HG03442 (cell line): ENCODE results near the gene PPP6R2.

Source experiments
- ATAC-seq: cut with Tn5 transposase; IDR thresholded peaks from one replicate; pipeline ENCODE4 v1.9.1; 2021; ENCODE audit warnings: mild to moderate bottlenecking, moderate library complexity; ENCODE audit not compliant: unreplicated experiment

Gene PPP6R2

GRCh38 chr22:50464451-50464850, 121.3 kb downstream of the PPP6R2 start:
- no peak for ATAC-seq

- no peak for ATAC-seq
Measured at GRCh38 chr22:50465066-50465930, 122.2 kb downstream of the PPP6R2 start.

GRCh38 chr22:50467341-50467740, 124.2 kb downstream of the PPP6R2 start:
- ATAC-seq = no peak

- ATAC-seq = no peak
Measured at GRCh38 chr22:50467773-50468440, 124.8 kb downstream of the PPP6R2 start.

- ATAC-seq = no peak
Measured at GRCh38 chr22:50468626-50469025, 125.5 kb downstream of the PPP6R2 start.

GRCh38 chr22:50469377-50470305, 126.5 kb downstream of the PPP6R2 start:
- peak; percentile 40 for ATAC-seq

- ATAC-seq = no peak
Measured at GRCh38 chr22:50470491-50470890, 127.4 kb downstream of the PPP6R2 start.

- no peak for ATAC-seq
Measured at GRCh38 chr22:50471197-50471847, 128.2 kb downstream of the PPP6R2 start.

- ATAC-seq = no peak
Measured at GRCh38 chr22:50471962-50472361, 128.8 kb downstream of the PPP6R2 start.

- no peak for ATAC-seq
Measured at GRCh38 chr22:50473088-50473487, 130.0 kb downstream of the PPP6R2 start.

- no peak for ATAC-seq
Measured at GRCh38 chr22:50473855-50474671, 130.9 kb downstream of the PPP6R2 start.

GRCh38 chr22:50474710-50475651, 131.9 kb downstream of the PPP6R2 start, which contains the start of gene SBF1:
Gene SBF1 (minus strand): TSS chr22:50475035. CDS start chr22:50474840, 195 bp downstream.
- ATAC-seq = peak; percentile 70

GRCh38 chr22:50475652-50476002, 132.5 kb downstream of the PPP6R2 start:
- no peak for ATAC-seq

GRCh38 chr22:50476868-50477267, 133.7 kb downstream of the PPP6R2 start:
- no peak for ATAC-seq

- no peak for ATAC-seq
Measured at GRCh38 chr22:50477923-50478322, 134.8 kb downstream of the PPP6R2 start.

GRCh38 chr22:50479721-50480120, 136.6 kb downstream of the PPP6R2 start:
- no peak for ATAC-seq

GRCh38 chr22:50481045-50481439, 137.9 kb downstream of the PPP6R2 start:
- ATAC-seq = no peak

GRCh38 chr22:50481440-50482106, 138.4 kb downstream of the PPP6R2 start, which contains the start of gene ADM2:
Gene ADM2 (plus strand): TSS chr22:50481543. CDS start chr22:50481848, 305 bp downstream.
- no peak for ATAC-seq
